GM12872 (cell line): ENCODE measurements around the gene BRPF3.

Experiments used
- CTCF ChIP-seq: IDR thresholded peaks from 3 replicates; pipeline ENCODE4 v1.5.1; 2011; ENCODE audit warnings: low read depth, mild to moderate bottlenecking, low read length, moderate library complexity; ENCODE audit not compliant: insufficient read depth

Gene BRPF3

GRCh38 chr6:36243562-36244212 is 47.1 kb downstream of the BRPF3 start:
- TF ChIP-seq CTCF: no peak

GRCh38 chr6:36244641-36245280 is 48.2 kb downstream of the BRPF3 start:
- TF ChIP-seq CTCF: no peak

- peak; percentile 44; the same call in 1 of the 3 replicates for TF ChIP-seq CTCF
Observed at GRCh38 chr6:36245572-36246061, 49.1 kb downstream of the BRPF3 start.

GRCh38 chr6:36246506-36247268 is 50.1 kb downstream of the BRPF3 start:
- no peak for TF ChIP-seq CTCF

GRCh38 chr6:36247693-36248092 is 51.1 kb downstream of the BRPF3 start:
- no peak for TF ChIP-seq CTCF

- no peak for TF ChIP-seq CTCF
Observed at GRCh38 chr6:36248980-36249379, 52.4 kb downstream of the BRPF3 start.

- TF ChIP-seq CTCF: no peak
Observed at GRCh38 chr6:36249536-36249935, 53.0 kb downstream of the BRPF3 start.
